Measurements from ENCODE around the gene PJVK. TPM values are rescaled to one million over a fixed set of nuclear protein-coding genes. Genes with fewer than 3 reads are reported as not detected.

PJVK gene
- total RNA-seq, 1 donor: 1.3 TPM

GRCh38 chr2:178429336-178429735 is 21.8 kb upstream of the PJVK start:
- H3K4me3 ChIP-seq (ENCODE audit: low read depth, low read length): no peak overlapping the region
- no peak for TF ChIP-seq CTCF (IDR thresholded peaks at IDR 0.05; ENCODE audit: insufficient read depth, low read depth, low read length)
- DNase-seq (ENCODE audit: low read depth): no peak

- DNase-seq (ENCODE audit: low read depth): no peak
- no peak overlapping the region for H3K4me3 ChIP-seq (ENCODE audit: low read depth, low read length)
- no peak for TF ChIP-seq CTCF (IDR thresholded peaks at IDR 0.05; ENCODE audit: insufficient read depth, low read depth, low read length)
Observed at GRCh38 chr2:178436662-178437061, 14.5 kb upstream of the PJVK start.

GRCh38 chr2:178441426-178441825 is 9.8 kb upstream of the PJVK start:
- no peak overlapping the region for H3K4me3 ChIP-seq (ENCODE audit: low read depth, low read length)
- DNase-seq (ENCODE audit: low read depth): no peak

GRCh38 chr2:178448968-178449661 is 2.1 kb upstream of the PJVK start:
- TF ChIP-seq CTCF (IDR thresholded peaks at IDR 0.05; ENCODE audit: insufficient read depth, low read depth, low read length): no peak
- peak overlapping the region; percentile 91 for H3K4me3 ChIP-seq (ENCODE audit: low read depth, low read length)
- no peak for DNase-seq (ENCODE audit: low read depth)

More at GRCh38 chr2:178441426-178441825, 9.8 kb upstream of the PJVK start:
- TF ChIP-seq CTCF (IDR thresholded peaks at IDR 0.05; ENCODE audit: insufficient read depth, low read depth, low read length): no peak

- no peak for TF ChIP-seq CTCF (IDR thresholded peaks at IDR 0.05; ENCODE audit: insufficient read depth, low read depth, low read length)
- peak overlapping the region; percentile 91 for H3K4me3 ChIP-seq (ENCODE audit: low read depth, low read length)
- peak; percentile 8 for DNase-seq (ENCODE audit: low read depth)
Observed at GRCh38 chr2:178449700-178450523, 1.3 kb upstream of the PJVK start.

GRCh38 chr2:178450524-178450773 is 729 bp upstream of the PJVK start:
- TF ChIP-seq CTCF (IDR thresholded peaks at IDR 0.05; ENCODE audit: insufficient read depth, low read depth, low read length): no peak
- H3K4me3 ChIP-seq (ENCODE audit: low read depth, low read length): peak overlapping the region; percentile 91
- DNase-seq (ENCODE audit: low read depth): no peak
